Kidney (tissue), 14 donors: ENCODE data around the gene GAS2L2. TPM values are rescaled to one million over a fixed set of nuclear protein-coding genes. Genes with fewer than 3 reads are reported as not detected.
A peak's percentile ranks its signal among the peaks of the same experiment; 100 is the strongest.

Experiments used
- DNase-seq, 5 donors: peaks; one replicate each; pipeline ENCODE4 v3.0.0-alpha.2; 2013 to 2020
- FAIRE-seq: peaks from 2 replicates; lab custom pipeline; 2012; peaks lifted over from hg19 to GRCh38; lab: Jason Lieb, UNC
- H3K27ac ChIP-seq, 2 donors: one replicate each; pipeline ENCODE4 v1.7.0; 2013; ENCODE audit warnings: low read depth in 2 of 2, low read length in 2 of 2, inconsistent platforms in 1 of 2
- H3K27me3 ChIP-seq: one replicate; pipeline ENCODE4 v1.7.1; 2013; ENCODE audit warnings: low read length, inconsistent platforms; ENCODE audit not compliant: control insufficient read depth, insufficient read depth
- H3K36me3 ChIP-seq, 3 donors: one replicate each; pipeline versions ENCODE4 v1.7.0 to v1.7.1; 2013; ENCODE audit warnings: low read length in 3 of 3, control low read depth in 1 of 3, inconsistent platforms in 1 of 3; ENCODE audit not compliant: insufficient read depth in 3 of 3, control insufficient read depth in 2 of 3
- H3K4me1 ChIP-seq, 3 donors: one replicate each; pipeline versions ENCODE4 v1.7.0 to v1.7.1; 2013; ENCODE audit warnings: low read length in 3 of 3, inconsistent platforms in 1 of 3, low read depth in 1 of 3; ENCODE audit not compliant: control insufficient read depth in 2 of 3, insufficient read depth in 2 of 3
- H3K4me3 ChIP-seq, 3 donors: one replicate each; pipeline versions ENCODE4 v1.7.0 to v1.8.1; 2013; ENCODE audit warnings: low read length in 3 of 3, control low read depth in 1 of 3, inconsistent platforms in 1 of 3
- H3K9ac ChIP-seq, 3 donors: one replicate each; pipeline versions ENCODE4 v1.7.0 to v1.7.1; 2013; ENCODE audit warnings: low read length in 3 of 3, control low read depth in 1 of 3, inconsistent platforms in 1 of 3
- H3K9me3 ChIP-seq, 3 donors: one replicate each; pipeline versions ENCODE4 v1.7.0 to v1.7.1; 2013; ENCODE audit warnings: low read length in 3 of 3, control low read depth in 1 of 3, inconsistent platforms in 1 of 3; ENCODE audit not compliant: control insufficient read depth in 2 of 3, insufficient read depth in 1 of 3
- intact Hi-C: fragments of 100-400 bp; cut with DNase I; formaldehyde crosslinking; loops from one replicate; pipeline ENCODE4 v1.11.1; 2022
- polyA plus RNA-seq: library from polyadenylated mRNA; stranded (reverse); fragments of 350-450 nt; fragmentation: Illumina TruSeq; extraction: RNeasy Lipid Tissue Mini Kit (QIAGEN cat#74804); gene quantifications from one replicate; pipeline ENCODE4 v1.2.3, GENCODE V29; 2014; ENCODE audit warnings: low read depth, low replicate concordance; ENCODE audit not compliant: insufficient read depth
- total RNA-seq: library from RNA; stranded (reverse); fragmentation: NEBNext Ultra II Directional; extraction: Animal tissue kit (Norgen Biotek cat#: 25700); gene quantifications from one replicate; pipeline ENCODE4 v1.2.1, GENCODE V29; 2021
- TF ChIP-seq, protein P1 (sequence below): IDR thresholded peaks from 3 replicates; pipeline ENCODE4 v1.5.1; 2012; ENCODE audit warnings: mild to moderate bottlenecking, moderate library complexity, borderline replicate concordance; ENCODE audit not compliant: insufficient read depth; ENCODE audit errors: extremely low read depth
- donor health status: control.
- donor health status: control.
- donor health status: control.
- donor health status: control.
- donor health status: control.
- donor health status: DM: yes; HTN: yes; CAD: no.
- donor health status: Normal renal cell carcinoma (clear cell type).

The GAS2L2 gene
- total and polyA plus RNA-seq, 2 donors from 2014 or later = not detected

DNA sequence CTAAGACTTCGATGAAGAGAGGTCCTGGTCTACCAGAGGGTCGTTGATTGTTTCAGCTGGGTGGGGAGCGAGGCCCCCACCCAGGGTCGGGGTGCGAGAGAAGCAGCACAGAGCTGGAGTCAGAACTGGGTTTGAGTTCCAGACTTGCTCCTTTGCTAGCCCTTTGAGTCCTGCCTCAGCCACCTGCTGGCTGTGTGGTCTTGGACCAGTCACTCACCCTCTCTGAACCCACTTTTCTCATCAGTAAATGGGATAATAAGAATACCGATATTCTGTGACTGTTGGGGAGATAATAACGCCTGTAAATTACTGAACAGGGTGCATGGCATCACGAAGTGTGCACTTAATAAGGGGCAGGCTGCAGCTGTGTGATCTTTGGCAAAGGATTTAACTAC lies 42.8 kb upstream of the GAS2L2 start:
- no peaks in the 10 kb centered on the region for H3K9me3 ChIP-seq
- H3K9ac ChIP-seq = no peak overlapping the region
- H3K4me1 ChIP-seq = peaks cover 0 to 3% (median 0%) of the 10 kb centered on the region in 3 donors
- DNase-seq (no peak), FAIRE-seq (no peak)
- peaks cover 20% of the 10 kb centered on the region for H3K27me3 ChIP-seq
- TF ChIP-seq, protein P1, sequence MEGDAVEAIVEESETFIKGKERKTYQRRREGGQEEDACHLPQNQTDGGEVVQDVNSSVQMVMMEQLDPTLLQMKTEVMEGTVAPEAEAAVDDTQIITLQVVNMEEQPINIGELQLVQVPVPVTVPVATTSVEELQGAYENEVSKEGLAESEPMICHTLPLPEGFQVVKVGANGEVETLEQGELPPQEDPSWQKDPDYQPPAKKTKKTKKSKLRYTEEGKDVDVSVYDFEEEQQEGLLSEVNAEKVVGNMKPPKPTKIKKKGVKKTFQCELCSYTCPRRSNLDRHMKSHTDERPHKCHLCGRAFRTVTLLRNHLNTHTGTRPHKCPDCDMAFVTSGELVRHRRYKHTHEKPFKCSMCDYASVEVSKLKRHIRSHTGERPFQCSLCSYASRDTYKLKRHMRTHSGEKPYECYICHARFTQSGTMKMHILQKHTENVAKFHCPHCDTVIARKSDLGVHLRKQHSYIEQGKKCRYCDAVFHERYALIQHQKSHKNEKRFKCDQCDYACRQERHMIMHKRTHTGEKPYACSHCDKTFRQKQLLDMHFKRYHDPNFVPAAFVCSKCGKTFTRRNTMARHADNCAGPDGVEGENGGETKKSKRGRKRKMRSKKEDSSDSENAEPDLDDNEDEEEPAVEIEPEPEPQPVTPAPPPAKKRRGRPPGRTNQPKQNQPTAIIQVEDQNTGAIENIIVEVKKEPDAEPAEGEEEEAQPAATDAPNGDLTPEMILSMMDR = no peak
- H3K36me3 ChIP-seq = no peaks in the 10 kb centered on the region
- peak overlapping the region in 2 of 3 donors; percentile 32 to 58 for H3K4me3 ChIP-seq
- H3K27ac ChIP-seq = no peak overlapping the region
- intact Hi-C loops = no loop called here

DNA sequence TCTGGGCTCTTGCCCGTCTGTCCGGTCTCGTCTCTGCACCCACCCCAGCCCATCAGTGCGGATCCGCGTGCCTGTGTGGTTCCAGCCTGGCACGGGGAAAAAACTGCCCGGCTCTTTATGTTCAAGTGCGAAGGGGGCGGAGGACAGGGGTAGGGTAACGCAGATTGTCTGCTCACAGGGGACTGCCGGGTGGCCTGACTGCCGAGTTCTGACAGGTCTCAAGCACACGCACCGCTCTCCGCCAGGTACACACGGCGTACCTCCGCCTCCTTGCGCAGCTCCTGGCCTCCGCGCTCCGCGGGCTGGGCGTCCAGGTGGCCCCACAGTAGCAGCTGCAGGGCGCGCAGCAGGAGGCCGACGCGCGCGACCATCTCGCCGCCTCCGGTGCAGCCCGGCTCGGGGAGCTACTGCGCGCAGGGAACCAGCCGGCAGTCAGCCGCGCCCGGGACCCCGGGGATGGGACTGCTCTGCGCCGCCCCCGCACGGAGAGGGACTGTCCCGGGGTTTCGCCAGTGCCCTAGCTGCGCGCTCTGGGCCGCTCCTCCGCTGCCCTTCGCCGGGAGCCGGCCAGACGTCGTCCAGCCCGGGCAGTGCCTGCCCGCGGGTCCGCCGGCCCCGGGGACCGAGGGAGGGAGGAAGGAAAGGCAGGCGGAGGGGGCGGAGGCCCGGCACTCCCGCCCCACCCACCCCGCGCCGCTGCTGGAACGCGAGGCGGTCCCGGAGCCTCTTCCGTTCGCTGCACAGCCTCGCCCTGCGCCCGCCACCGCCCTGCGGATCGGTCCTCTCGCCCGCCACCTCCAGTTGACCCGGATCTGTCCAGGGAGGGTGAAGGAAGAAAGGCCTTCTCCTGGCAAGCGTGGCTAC lies 42.2 kb upstream of the GAS2L2 start, which contains the start of gene MMP28:
Gene MMP28 (minus strand): TSS at position 635 of the 864 bp plus-strand sequence. CDS start 264 bp downstream, at position 371.
- DNase-seq (peak; percentile 41 to 81 (median 56)), FAIRE-seq (no peak)
- Histone ChIP-seq H3K27ac (no peak within 1 kb of the TSS), H3K9me3 (no peaks in the 10 kb centered on the region), H3K9ac (no peak within 1 kb of the TSS), H3K4me3 (peak within 1 kb of the TSS in 2 of 3 donors; percentile 32 to 58), H3K4me1 (peaks cover 0 to 3% (median 0%) of the 10 kb centered on the region in 3 donors), H3K27me3 (peaks cover 20% of the 10 kb centered on the region), H3K36me3 (no peaks in the 10 kb centered on the region)
- intact Hi-C loops = no loop called here
- TF ChIP-seq, protein P1 = no peak

DNA sequence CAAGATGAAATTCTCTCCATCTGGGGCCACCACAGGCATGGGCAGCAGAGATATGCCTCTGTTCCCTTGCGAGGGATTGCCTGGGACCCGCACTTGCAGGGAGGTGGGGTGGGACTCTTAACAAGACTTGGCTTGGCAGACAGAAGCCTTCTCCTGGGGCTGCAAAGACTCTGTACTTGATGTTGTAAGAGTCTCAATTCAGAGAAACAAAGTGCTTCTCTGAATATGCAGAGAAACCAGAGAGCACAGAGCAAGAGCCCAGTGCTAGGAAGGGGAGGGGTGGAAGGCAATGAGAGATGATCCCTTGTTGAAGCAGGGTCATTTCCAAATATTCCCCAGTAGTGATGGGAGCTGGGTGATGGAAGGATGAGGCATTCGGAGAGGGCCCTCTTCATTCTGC lies 40.2 kb upstream of the GAS2L2 start:
- peak in 1 of 5 donors; percentile 9 for DNase-seq
- H3K4me3 ChIP-seq = no peak overlapping the region

More for the DNA sequence above, 40.2 kb upstream of the GAS2L2 start:
- no peak for FAIRE-seq
- H3K27me3 ChIP-seq = peaks cover 20% of the 10 kb centered on the region
- TF ChIP-seq, protein P1 = no peak
- H3K9me3 ChIP-seq = no peaks in the 10 kb centered on the region
- H3K36me3 ChIP-seq = no peaks in the 10 kb centered on the region
- intact Hi-C loops = no loop called here
- peaks cover 0 to 7% (median 3%) of the 10 kb centered on the region in 3 donors for H3K4me1 ChIP-seq
- no peak overlapping the region for H3K9ac ChIP-seq
- H3K27ac ChIP-seq = no peak overlapping the region
